H9 (cell line): ENCODE results near the gene NINJ1. TPM values are rescaled to one million over a fixed set of nuclear protein-coding genes. Genes with fewer than 3 reads are reported as not detected.

ENCODE experiments used
- DNase-seq: peaks from one replicate; pipeline ENCODE4 v3.0.0-alpha.2; 2017
- H2AFZ ChIP-seq: one replicate; pipeline ENCODE4 v1.6.1; 2013; ENCODE audit warnings: mild to moderate bottlenecking, low read length, control low read depth, moderate library complexity
- H2AK5ac ChIP-seq: 2 replicates; pipeline ENCODE4 v1.6.1; 2013; ENCODE audit warnings: low read length, control low read depth, mixed read lengths; ENCODE audit not compliant: insufficient read length
- H2BK120ac ChIP-seq: one replicate; pipeline ENCODE4 v1.6.1; 2013; ENCODE audit warnings: low read depth, mild to moderate bottlenecking, low read length, control low read depth, inconsistent platforms; ENCODE audit not compliant: poor library complexity, severe bottlenecking
- H2BK12ac ChIP-seq: 2 replicates; pipeline ENCODE4 v1.6.1; 2013; ENCODE audit warnings: low read length, control low read depth, mixed read lengths, low read depth; ENCODE audit not compliant: insufficient read length
- H2BK15ac ChIP-seq: 2 replicates; pipeline ENCODE4 v1.6.1; 2013; ENCODE audit warnings: low read depth, low read length, control low read depth
- H2BK20ac ChIP-seq: one replicate; pipeline ENCODE4 v1.6.1; 2013; ENCODE audit warnings: low read depth, mild to moderate bottlenecking, low read length, control low read depth, inconsistent platforms; ENCODE audit not compliant: poor library complexity, severe bottlenecking
- H2BK5ac ChIP-seq: 2 replicates; pipeline ENCODE4 v1.6.1; 2013; ENCODE audit warnings: low read length, control low read depth, mixed read lengths; ENCODE audit not compliant: insufficient read length
- H3K14ac ChIP-seq: 2 replicates; pipeline ENCODE4 v1.6.1; 2013; ENCODE audit warnings: low read length, control low read depth; ENCODE audit not compliant: insufficient read depth
- H3K18ac ChIP-seq: 2 replicates; pipeline ENCODE4 v1.6.1; 2013; ENCODE audit warnings: low read depth, mild to moderate bottlenecking, mixed read lengths, low read length, control low read depth; ENCODE audit not compliant: insufficient read length
- H3K23ac ChIP-seq: 2 replicates; pipeline ENCODE4 v1.6.1; 2013; ENCODE audit warnings: low read length, control low read depth, mixed read lengths, low read depth; ENCODE audit not compliant: insufficient read length
- H3K23me2 ChIP-seq: 2 replicates; pipeline ENCODE4 v1.6.1; 2013; ENCODE audit warnings: low read depth, mild to moderate bottlenecking, mixed read lengths, low read length, control low read depth; ENCODE audit not compliant: insufficient read length, poor library complexity, severe bottlenecking
- H3K27ac ChIP-seq: 2 replicates; pipeline ENCODE4 v1.5.1; 2013; ENCODE audit warnings: low read length, control low read depth, mixed read lengths, low read depth; ENCODE audit not compliant: insufficient read length
- H3K27me3 ChIP-seq: 2 replicates; pipeline ENCODE4 v1.6.1; 2013; ENCODE audit warnings: low read length, control low read depth, inconsistent platforms; ENCODE audit not compliant: insufficient read depth
- H3K4ac ChIP-seq: 2 replicates; pipeline ENCODE4 v1.6.1; 2013; ENCODE audit warnings: low read depth, mild to moderate bottlenecking, control low read depth, inconsistent platforms, low read length, moderate library complexity
- H3K4me1 ChIP-seq: 2 replicates; pipeline ENCODE4 v1.6.1; 2013; ENCODE audit warnings: low read length, control low read depth, inconsistent platforms; ENCODE audit not compliant: insufficient read depth
- H3K4me2 ChIP-seq: 2 replicates; pipeline ENCODE4 v1.6.1; 2013; ENCODE audit warnings: low read length, control low read depth, mixed read lengths; ENCODE audit not compliant: insufficient read length, insufficient read depth
- H3K56ac ChIP-seq: 2 replicates; pipeline ENCODE4 v1.6.1; 2013; ENCODE audit warnings: low read depth, mild to moderate bottlenecking, mixed read lengths, low read length, control low read depth; ENCODE audit not compliant: insufficient read length
- H3K79me1 ChIP-seq: 2 replicates; pipeline ENCODE4 v1.6.1; 2013; ENCODE audit warnings: low read depth, mild to moderate bottlenecking, moderate library complexity, low read length, control low read depth, inconsistent platforms; ENCODE audit not compliant: insufficient read depth, poor library complexity, severe bottlenecking
- H3K79me2 ChIP-seq: 2 replicates; pipeline ENCODE4 v1.6.1; 2013; ENCODE audit warnings: low read length, control low read depth, inconsistent platforms; ENCODE audit not compliant: insufficient read depth
- H3K9ac ChIP-seq: 2 replicates; pipeline ENCODE4 v1.6.1; 2013; ENCODE audit warnings: low read length, control low read depth, mixed read lengths; ENCODE audit not compliant: insufficient read length; ENCODE audit errors: extremely low read depth
- H3K9me3 ChIP-seq: one replicate; pipeline ENCODE4 v1.6.1; 2013; ENCODE audit warnings: low read depth, low read length, inconsistent platforms; ENCODE audit not compliant: control insufficient read depth
- H3T11ph ChIP-seq: one replicate; pipeline ENCODE4 v1.6.1; 2013; ENCODE audit warnings: mild to moderate bottlenecking, low read length, control low read depth, inconsistent platforms
- H4K20me1 ChIP-seq: one replicate; pipeline ENCODE4 v1.6.1; 2013; ENCODE audit not compliant: control insufficient read depth, insufficient read length, insufficient read depth
- H4K5ac ChIP-seq: 2 replicates; pipeline ENCODE4 v1.6.1; 2013; ENCODE audit warnings: low read depth, mild to moderate bottlenecking, mixed read lengths, low read length, control low read depth; ENCODE audit not compliant: insufficient read length
- H4K8ac ChIP-seq: replicated peaks from 2 replicates; pipeline ENCODE4 v1.6.1; 2013; ENCODE audit warnings: low read length, control low read depth, mixed read lengths, low read depth; ENCODE audit not compliant: insufficient read length
- H4K91ac ChIP-seq: 2 replicates; pipeline ENCODE4 v1.6.1; 2013; ENCODE audit warnings: low read depth, mild to moderate bottlenecking, moderate library complexity, mixed read lengths, low read length, control low read depth; ENCODE audit not compliant: insufficient read length
- H3K27ac Mint-ChIP-seq, 3 experiments: 2 replicates in 2 of 3; 3 replicates in 1 of 3; pipeline ENCODE4 v1.8.0; 2020 to 2021; ENCODE audit warnings: mixed read lengths in 3 of 3, mild to moderate bottlenecking in 1 of 3, moderate library complexity in 1 of 3
- H3K27me3 Mint-ChIP-seq: 2 replicates; pipeline ENCODE4 v1.8.0; 2021; ENCODE audit warnings: low read depth, mild to moderate bottlenecking, moderate library complexity, mixed read lengths
- H3K36me3 Mint-ChIP-seq, 3 experiments: 2 replicates in 2 of 3; 3 replicates in 1 of 3; pipeline ENCODE4 v1.8.0; 2020 to 2021; ENCODE audit warnings: low read depth in 3 of 3, mixed read lengths in 3 of 3; ENCODE audit not compliant: insufficient read depth in 1 of 3
- H3K4me1 Mint-ChIP-seq, 2 experiments: 2 replicates each; pipeline ENCODE4 v1.8.0; 2020; ENCODE audit warnings: mixed read lengths in 2 of 2
- H3K4me3 Mint-ChIP-seq, 2 experiments: 2 replicates in 1 of 2; 3 replicates in 1 of 2; pipeline ENCODE4 v1.8.0; 2020 to 2021; ENCODE audit warnings: mild to moderate bottlenecking in 2 of 2, mixed read lengths in 2 of 2, moderate library complexity in 1 of 2
- H3K9me3 Mint-ChIP-seq, 2 experiments: 2 replicates in 1 of 2; 3 replicates in 1 of 2; pipeline ENCODE4 v1.8.0; 2020; ENCODE audit warnings: mild to moderate bottlenecking in 2 of 2, mixed read lengths in 2 of 2, moderate library complexity in 1 of 2
- CTCF ChIP-seq: fragments of 200-600 bp; sonication (generic); conservative IDR thresholded peaks from 3 replicates; pipeline ENCODE4 v1.8.0; 2021; ENCODE audit warnings: antibody characterized with exemption, mild to moderate bottlenecking
- WGBS: extraction: QIAGEN DNeasy Blood & Tissue Kit; methylation state at CpG from one replicate; pipeline ENCODE4 v1.1.7; 2013; ENCODE audit warnings: missing lambda C conversion rate, low lambda C conversion rate, mixed read lengths; ENCODE audit not compliant: insufficient read length; ENCODE audit errors: extremely low coverage; 5-methylcytosine and 5-hydroxymethylcytosine counted together
- total RNA-seq: library from RNA; stranded (reverse); gene quantifications from 2 replicates; pipeline ENCODE4 v1.2.1, GENCODE V29; 2021

Gene NINJ1
- total RNA-seq, 1 experiment from 2014 or later, result 28.9 TPM

GRCh38 chr9:93115486-93116071, 18.5 kb downstream of the NINJ1 start:
- H3K4me3 Mint-ChIP-seq, result no peak overlapping the region

More at GRCh38 chr9:93115486-93116071, 18.5 kb downstream of the NINJ1 start:
- H3K27me3 ChIP-seq, result no peaks in the 10 kb centered on the region
- no peak overlapping the region for H2BK15ac ChIP-seq
- no peak overlapping the region for H3K56ac ChIP-seq
- H3K4me1 ChIP-seq, result no peaks in the 10 kb centered on the region
- no peak overlapping the region for H3K4ac ChIP-seq
- no peak overlapping the region for H3K27ac ChIP-seq
- WGBS, result 100% methylated on average over 1 of the region's 3 CpGs
- Mint-ChIP-seq H3K27me3 (no peaks in the 10 kb centered on the region; the same call in 1 of the 2 replicates), H3K36me3 (peaks cover 0 to 5% (median 3%) of the 10 kb centered on the region in 3 experiments; a peak in 3 of 7 replicates), H3K27ac (no peak overlapping the region), H3K9me3 (no peaks in the 10 kb centered on the region), H3K4me1 (peaks cover 18 to 28% of the 10 kb centered on the region in 2 experiments)
- no peak for TF ChIP-seq CTCF
- H3K23me2 ChIP-seq, result no peaks in the 10 kb centered on the region
- H3K9me3 ChIP-seq, result no peaks in the 10 kb centered on the region
- H3K18ac ChIP-seq, result no peak overlapping the region
- H2AK5ac ChIP-seq, result no peak overlapping the region
- H4K20me1 ChIP-seq, result no peaks in the 10 kb centered on the region
- H2AFZ ChIP-seq, result no peak overlapping the region
- H4K8ac ChIP-seq, result no peak overlapping the region
- H2BK12ac ChIP-seq, result no peak overlapping the region
- H2BK20ac ChIP-seq, result no peak overlapping the region
- DNase-seq, result no peak
- no peak overlapping the region for H2BK5ac ChIP-seq
- no peak overlapping the region for H3K14ac ChIP-seq
- no peak overlapping the region for H3T11ph ChIP-seq
- H3K9ac ChIP-seq, result no peak overlapping the region
- no peak overlapping the region for H4K5ac ChIP-seq
- no peaks in the 10 kb centered on the region for H3K79me1 ChIP-seq
- no peak overlapping the region for H4K91ac ChIP-seq
- H3K79me2 ChIP-seq, result no peaks in the 10 kb centered on the region
- H3K4me2 ChIP-seq, result no peak overlapping the region
- no peak overlapping the region for H2BK120ac ChIP-seq
- H3K23ac ChIP-seq, result no peak overlapping the region
